Measurements from ENCODE around the gene MECR.

DNA sequence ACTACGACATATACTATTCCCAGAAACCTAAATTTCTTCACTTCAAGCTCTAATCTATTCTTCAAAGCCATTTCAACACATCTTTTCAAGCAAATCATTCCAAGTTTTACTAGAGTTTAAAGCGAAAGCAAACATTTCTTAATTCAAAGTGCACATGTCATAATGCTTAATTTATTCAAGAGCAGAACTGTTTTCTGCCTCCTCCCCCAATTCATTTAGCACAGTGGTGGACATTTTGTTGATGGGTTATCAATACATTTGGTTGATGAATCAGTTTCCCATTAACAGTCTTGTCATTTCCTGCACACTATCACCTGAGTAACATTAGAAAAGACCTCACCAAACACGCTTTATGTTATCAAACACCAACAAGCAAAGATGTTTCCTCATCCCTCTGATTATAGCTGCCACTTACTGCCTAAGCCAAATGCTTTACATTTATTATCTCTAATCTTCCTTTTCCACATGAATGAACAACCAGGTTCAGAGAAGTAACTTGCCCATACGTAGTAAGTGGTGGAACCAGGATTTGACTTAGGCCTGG, 51.0 kb downstream of the MECR start:
- TF ChIP-seq, protein P1, sequence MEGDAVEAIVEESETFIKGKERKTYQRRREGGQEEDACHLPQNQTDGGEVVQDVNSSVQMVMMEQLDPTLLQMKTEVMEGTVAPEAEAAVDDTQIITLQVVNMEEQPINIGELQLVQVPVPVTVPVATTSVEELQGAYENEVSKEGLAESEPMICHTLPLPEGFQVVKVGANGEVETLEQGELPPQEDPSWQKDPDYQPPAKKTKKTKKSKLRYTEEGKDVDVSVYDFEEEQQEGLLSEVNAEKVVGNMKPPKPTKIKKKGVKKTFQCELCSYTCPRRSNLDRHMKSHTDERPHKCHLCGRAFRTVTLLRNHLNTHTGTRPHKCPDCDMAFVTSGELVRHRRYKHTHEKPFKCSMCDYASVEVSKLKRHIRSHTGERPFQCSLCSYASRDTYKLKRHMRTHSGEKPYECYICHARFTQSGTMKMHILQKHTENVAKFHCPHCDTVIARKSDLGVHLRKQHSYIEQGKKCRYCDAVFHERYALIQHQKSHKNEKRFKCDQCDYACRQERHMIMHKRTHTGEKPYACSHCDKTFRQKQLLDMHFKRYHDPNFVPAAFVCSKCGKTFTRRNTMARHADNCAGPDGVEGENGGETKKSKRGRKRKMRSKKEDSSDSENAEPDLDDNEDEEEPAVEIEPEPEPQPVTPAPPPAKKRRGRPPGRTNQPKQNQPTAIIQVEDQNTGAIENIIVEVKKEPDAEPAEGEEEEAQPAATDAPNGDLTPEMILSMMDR (IDR thresholded peaks at IDR 0.05; ENCODE audit: low read depth, low read length, poor library complexity, severe bottlenecking), result no peak
- no peak for TF ChIP-seq EZH2phosphoT487 (IDR thresholded peaks at IDR 0.05; ENCODE audit: borderline replicate concordance, low read length)
